SU-DHL-6 (cell line): ENCODE measurements around the gene PRMT1.

Source experiments
- H2AFZ ChIP-seq: fragments of 200-600 bp; sonication (generic); 2 replicates; pipeline ENCODE4 v1.6.1; 2014; ENCODE audit warnings: low read depth, mild to moderate bottlenecking, moderate library complexity, mixed read lengths, antibody characterized with exemption, low read length; ENCODE audit not compliant: severe bottlenecking
- H3F3A ChIP-seq: fragments of 200-600 bp; shearing (Covaris generic); 2 replicates; pipeline ENCODE4 v1.6.0; 2016; ENCODE audit warnings: antibody characterized with exemption, mild to moderate bottlenecking; ENCODE audit not compliant: insufficient read depth
- H3K27ac ChIP-seq: fragments of 200-600 bp; sonication (generic); 2 replicates; pipeline ENCODE4 v1.5.1; 2016; ENCODE audit warnings: low read depth, mild to moderate bottlenecking, low read length, moderate library complexity, mixed read lengths
- H3K27me3 ChIP-seq: fragments of 200-600 bp; sonication (generic), shearing (Covaris generic); 2 replicates; pipeline ENCODE4 v1.6.0; 2014; ENCODE audit warnings: mild to moderate bottlenecking, low read length
- H3K36me3 ChIP-seq: fragments of 200-600 bp; sonication (generic); 2 replicates; pipeline ENCODE4 v1.6.1; 2014; ENCODE audit warnings: mild to moderate bottlenecking, low read length, mixed read lengths
- H3K4me2 ChIP-seq: fragments of 300-600, 200-600 bp; shearing (Covaris generic), sonication (generic); 2 replicates; pipeline ENCODE4 v1.6.0; 2014; ENCODE audit warnings: low read length, low read depth, mild to moderate bottlenecking; ENCODE audit not compliant: poor library complexity, severe bottlenecking
- H3K4me3 ChIP-seq: fragments of 200-600 bp; sonication (generic); 2 replicates; pipeline ENCODE4 v1.5.1; 2014; ENCODE audit warnings: antibody characterized with exemption, low read length, mild to moderate bottlenecking, mixed read lengths; ENCODE audit not compliant: insufficient read depth, poor library complexity, severe bottlenecking
- H3K79me2 ChIP-seq: fragments of 200-600 bp; sonication (generic); 2 replicates; pipeline ENCODE4 v1.6.1; 2014; ENCODE audit warnings: mild to moderate bottlenecking, low read length, moderate library complexity; ENCODE audit not compliant: insufficient read depth
- H3K9ac ChIP-seq: fragments of 200-600 bp; sonication (generic); 2 replicates; pipeline ENCODE4 v1.7.0; 2014; ENCODE audit warnings: mild to moderate bottlenecking, low read length
- H3K9me2 ChIP-seq: fragments of 200-600 bp; sonication (generic); replicated peaks from 2 replicates; pipeline ENCODE4 v1.6.1; 2014; ENCODE audit warnings: low read length; ENCODE audit not compliant: insufficient read depth
- H3K9me3 ChIP-seq: fragments of 200-600 bp; sonication (generic); 2 replicates; pipeline ENCODE4 v1.6.1; 2014; ENCODE audit warnings: low read length, mixed read lengths; ENCODE audit not compliant: insufficient read depth
- H4K20me1 ChIP-seq: fragments of 200-600 bp; sonication (generic); 2 replicates; pipeline ENCODE4 v1.6.1; 2014; ENCODE audit warnings: low read depth, mild to moderate bottlenecking, antibody characterized with exemption, low read length, moderate library complexity, mixed read lengths
- EZH2phosphoT487 ChIP-seq: fragments of 200-600 bp; sonication (generic), shearing (Covaris generic); conservative IDR thresholded peaks from 2 replicates; pipeline ENCODE4 v1.6.1; 2018; ENCODE audit warnings: mild to moderate bottlenecking, antibody characterized with exemption, low read length, moderate library complexity, mixed read lengths
- TF ChIP-seq, protein P1 (sequence below): fragments of 200-600 bp; sonication (generic); IDR thresholded peaks from one replicate; pipeline ENCODE4 v1.5.1; 2017; ENCODE audit warnings: antibody characterized with exemption, mild to moderate bottlenecking, low read length, moderate library complexity; ENCODE audit not compliant: insufficient read depth, poor library complexity, severe bottlenecking

The PRMT1 gene

DNA sequence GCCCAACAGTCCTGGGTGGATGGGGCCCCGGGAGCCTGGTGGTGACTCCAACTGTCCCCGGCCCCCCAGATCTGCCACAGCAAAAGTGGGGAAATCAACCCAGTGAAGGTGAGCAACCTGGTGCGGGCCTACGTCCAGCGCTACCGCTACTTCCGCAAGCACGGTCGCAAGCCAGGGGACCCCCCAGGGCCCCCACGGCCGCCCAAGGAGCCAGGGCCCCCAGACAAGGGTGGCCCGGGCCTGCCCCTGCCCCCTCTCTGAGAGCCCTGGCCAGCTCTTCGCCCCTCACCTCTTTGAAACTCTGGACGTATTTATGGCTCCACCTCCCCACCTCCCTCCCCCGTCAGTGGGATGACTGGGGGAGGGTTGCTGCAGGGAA, 18.9 kb upstream of the PRMT1 start:
- no peak overlapping the region for H3K4me3 ChIP-seq
- H3K9ac ChIP-seq: no peak overlapping the region
- H3K9me2 ChIP-seq: no peaks in the 10 kb centered on the region
- H4K20me1 ChIP-seq: no peaks in the 10 kb centered on the region
- no peak overlapping the region for H3K27ac ChIP-seq
- no peak overlapping the region for H3K4me2 ChIP-seq
- peaks cover under 1% of the 10 kb centered on the region; the same call in 1 of the 2 replicates for H3K79me2 ChIP-seq
- H3F3A ChIP-seq: 0 out of 2 replicates have a peak, but pooled peaks cover 10% of the 10 kb centered on the region
- no peak overlapping the region for H2AFZ ChIP-seq
- TF ChIP-seq EZH2phosphoT487: no peak
- TF ChIP-seq, protein P1, sequence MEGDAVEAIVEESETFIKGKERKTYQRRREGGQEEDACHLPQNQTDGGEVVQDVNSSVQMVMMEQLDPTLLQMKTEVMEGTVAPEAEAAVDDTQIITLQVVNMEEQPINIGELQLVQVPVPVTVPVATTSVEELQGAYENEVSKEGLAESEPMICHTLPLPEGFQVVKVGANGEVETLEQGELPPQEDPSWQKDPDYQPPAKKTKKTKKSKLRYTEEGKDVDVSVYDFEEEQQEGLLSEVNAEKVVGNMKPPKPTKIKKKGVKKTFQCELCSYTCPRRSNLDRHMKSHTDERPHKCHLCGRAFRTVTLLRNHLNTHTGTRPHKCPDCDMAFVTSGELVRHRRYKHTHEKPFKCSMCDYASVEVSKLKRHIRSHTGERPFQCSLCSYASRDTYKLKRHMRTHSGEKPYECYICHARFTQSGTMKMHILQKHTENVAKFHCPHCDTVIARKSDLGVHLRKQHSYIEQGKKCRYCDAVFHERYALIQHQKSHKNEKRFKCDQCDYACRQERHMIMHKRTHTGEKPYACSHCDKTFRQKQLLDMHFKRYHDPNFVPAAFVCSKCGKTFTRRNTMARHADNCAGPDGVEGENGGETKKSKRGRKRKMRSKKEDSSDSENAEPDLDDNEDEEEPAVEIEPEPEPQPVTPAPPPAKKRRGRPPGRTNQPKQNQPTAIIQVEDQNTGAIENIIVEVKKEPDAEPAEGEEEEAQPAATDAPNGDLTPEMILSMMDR: no peak
- H3K27me3 ChIP-seq: no peaks in the 10 kb centered on the region
- H3K9me3 ChIP-seq: no peaks in the 10 kb centered on the region
- H3K36me3 ChIP-seq: 0 out of 2 replicates have a peak, but pooled peaks cover 3% of the 10 kb centered on the region

GRCh38 chr19:49658566-49659442, 18.3 kb upstream of the PRMT1 start:
- 0 out of 2 replicates have a peak, but pooled peaks cover 3% of the 10 kb centered on the region for H3K36me3 ChIP-seq
- H3F3A ChIP-seq: 0 out of 2 replicates have a peak, but pooled peaks cover 10% of the 10 kb centered on the region
- no peak overlapping the region for H3K4me3 ChIP-seq
- H3K27me3 ChIP-seq: no peaks in the 10 kb centered on the region
- no peak overlapping the region for H3K27ac ChIP-seq
- no peaks in the 10 kb centered on the region for H4K20me1 ChIP-seq
- no peak overlapping the region for H2AFZ ChIP-seq
- no peak for TF ChIP-seq EZH2phosphoT487
- TF ChIP-seq, protein P1: no peak
- no peaks in the 10 kb centered on the region for H3K9me2 ChIP-seq
- H3K9ac ChIP-seq: no peak overlapping the region
- H3K4me2 ChIP-seq: no peak overlapping the region
- no peaks in the 10 kb centered on the region for H3K9me3 ChIP-seq
- H3K79me2 ChIP-seq: peaks cover 7% of the 10 kb centered on the region

- Histone ChIP-seq H3K27me3 (no peaks in the 10 kb centered on the region), H3K27ac (no peak overlapping the region), H2AFZ (no peak overlapping the region), H3K36me3 (0 out of 2 replicates have a peak, but pooled peaks cover 3% of the 10 kb centered on the region), H3K4me2 (no peak overlapping the region), H3F3A (0 out of 2 replicates have a peak, but pooled peaks cover 10% of the 10 kb centered on the region), H3K9me3 (no peaks in the 10 kb centered on the region), H3K79me2 (peaks cover 22% of the 10 kb centered on the region), H4K20me1 (no peaks in the 10 kb centered on the region), H3K9me2 (no peaks in the 10 kb centered on the region), H3K4me3 (no peak overlapping the region), H3K9ac (no peak overlapping the region)
- TF ChIP-seq, protein P1: no peak
- no peak for TF ChIP-seq EZH2phosphoT487
These were observed 16.6 kb upstream of the PRMT1 start for GRCh38 chr19:49660338-49660961.
